NCI-H1092 treated with DMSO at 0.1 percent for 48 hours (cell line): ENCODE data around the gene RASGRP2.

Experiments
- DNase-seq: peaks from one replicate; lab custom pipeline; 2025; lab: John Stamatoyannopoulos, UW

RASGRP2 gene

GRCh38 chr11:64770120-64770519 is 26.2 kb upstream of the RASGRP2 start:
- DNase-seq, result no peak

GRCh38 chr11:64769283-64769682 is 25.3 kb upstream of the RASGRP2 start:
- no peak for DNase-seq

GRCh38 chr11:64768300-64768694 is 24.4 kb upstream of the RASGRP2 start:
- DNase-seq, result no peak

- DNase-seq, result peak; percentile 22
Observed at GRCh38 chr11:64767344-64768299, 23.7 kb upstream of the RASGRP2 start.

- no peak for DNase-seq
Observed at GRCh38 chr11:64766881-64767280, 22.9 kb upstream of the RASGRP2 start.

- DNase-seq, result no peak
Observed at GRCh38 chr11:64765851-64766665, 22.1 kb upstream of the RASGRP2 start.

GRCh38 chr11:64765291-64765850 is 21.4 kb upstream of the RASGRP2 start:
- DNase-seq, result no peak

- no peak for DNase-seq
Observed at GRCh38 chr11:64764753-64765152, 20.8 kb upstream of the RASGRP2 start.

GRCh38 chr11:64764040-64764611 is 20.2 kb upstream of the RASGRP2 start:
- no peak for DNase-seq

GRCh38 chr11:64763526-64764039 is 19.6 kb upstream of the RASGRP2 start:
- no peak for DNase-seq

- no peak for DNase-seq
Observed at GRCh38 chr11:64762674-64763525, 19.0 kb upstream of the RASGRP2 start.

- DNase-seq, result no peak
Observed at GRCh38 chr11:64762277-64762673, 18.3 kb upstream of the RASGRP2 start.

GRCh38 chr11:64760759-64761420 is 16.9 kb upstream of the RASGRP2 start:
- DNase-seq, result no peak

- DNase-seq, result no peak
Observed at GRCh38 chr11:64759722-64760719, 16.1 kb upstream of the RASGRP2 start, which contains the start of gene PYGM. TSS of gene PYGM (minus strand) at chr11:64759974. CDS start at chr11:64759898, 76 bp downstream.

- DNase-seq, result no peak
Observed at GRCh38 chr11:64759131-64759721, 15.3 kb upstream of the RASGRP2 start.

- DNase-seq, result no peak
Observed at GRCh38 chr11:64758330-64759079, 14.6 kb upstream of the RASGRP2 start.

- no peak for DNase-seq
Observed at GRCh38 chr11:64757549-64758329, 13.8 kb upstream of the RASGRP2 start.
